Urinary bladder (tissue), 4 donors: Measurements from ENCODE around the gene ARL13B. TPM values are rescaled to one million over a fixed set of nuclear protein-coding genes. Genes with fewer than 3 reads are reported as not detected.
"Not testable (repeated sequence)": the region's sequence is repeated elsewhere in the genome, so short reads cannot be mapped to it uniquely, and the experiment has no call there.

Experiments used
- DNase-seq: peaks from one replicate; pipeline ENCODE4 v3.0.0-alpha.2; 2015; ENCODE audit errors: extremely low spot score
- H3K27ac ChIP-seq: one replicate; pipeline ENCODE4 v1.5.1; 2013; ENCODE audit warnings: low read depth, mild to moderate bottlenecking, moderate library complexity
- H3K36me3 ChIP-seq: one replicate; pipeline ENCODE4 v1.6.1; 2013; ENCODE audit warnings: mild to moderate bottlenecking, moderate library complexity; ENCODE audit not compliant: insufficient read depth
- H3K4me1 ChIP-seq: one replicate; pipeline ENCODE4 v1.6.1; 2013; ENCODE audit warnings: mild to moderate bottlenecking, moderate library complexity; ENCODE audit not compliant: insufficient read depth
- H3K4me3 ChIP-seq: one replicate; pipeline ENCODE4 v1.5.1; 2013; ENCODE audit warnings: low read depth, low read length
- WGBS: extraction: QIAGEN DNeasy Blood & Tissue Kit; methylation state at CpG from one replicate; pipeline ENCODE4 v1.1.7; 2013; 5-methylcytosine and 5-hydroxymethylcytosine counted together
- polyA plus RNA-seq: library from polyadenylated mRNA; stranded (reverse); fragments of 200-250 nt; gene quantifications from one replicate; pipeline ENCODE4 v1.2.3, GENCODE V29; 2013
- total RNA-seq: library from RNA; depleted of rRNA; stranded (reverse); fragments of >200 nt; gene quantifications from one replicate; pipeline ENCODE4 v1.2.3, GENCODE V29; 2014
- donor health status: healthy with polysubstance abuse.
- donor health status: healthy.

ARL13B gene
- 18.0 TPM for total RNA-seq
- 9.6 TPM for polyA plus RNA-seq

GRCh38 chr3:93979850-93980676 is at the start of gene ARL13B:
TSS of gene ARL13B (plus strand) at chr3:93980155. CDS start at chr3:93980424, 269 bp downstream.
- under 1% methylated on average over 66 of the region's 66 CpGs for WGBS
- Histone ChIP-seq H3K27ac (peak within 1 kb of the TSS; percentile 77), H3K36me3 (no peaks in the 10 kb centered on the region), H3K4me3 (peak within 1 kb of the TSS; percentile 70), H3K4me1 (no peaks in the 10 kb centered on the region)
- DNase-seq, result peak; percentile 98

- no peaks in the 10 kb centered on the region for H3K36me3 ChIP-seq
- 93% methylated on average over 5 of the region's 5 CpGs for WGBS
- H3K4me3 ChIP-seq, result no peak overlapping the region
- no peak overlapping the region for H3K27ac ChIP-seq
- H3K4me1 ChIP-seq, result no peaks in the 10 kb centered on the region
- DNase-seq, result no peak
Measured at GRCh38 chr3:93931597-93932229, 48.2 kb upstream of the ARL13B start.

GRCh38 chr3:93934366-93935046 is 45.4 kb upstream of the ARL13B start:
- DNase-seq, result no peak
- 74% methylated on average over 5 of the region's 5 CpGs for WGBS
- Histone ChIP-seq H3K27ac (no peak overlapping the region), H3K36me3 (no peaks in the 10 kb centered on the region), H3K4me1 (no peaks in the 10 kb centered on the region), H3K4me3 (no peak overlapping the region)

GRCh38 chr3:93936549-93936948 is 43.4 kb upstream of the ARL13B start:
- 94% methylated on average over 1 of the region's 1 CpG for WGBS
- Histone ChIP-seq H3K4me3 (no peak overlapping the region), H3K27ac (no peak overlapping the region), H3K36me3 (no peaks in the 10 kb centered on the region), H3K4me1 (no peaks in the 10 kb centered on the region)
- no peak for DNase-seq

GRCh38 chr3:93937485-93937884 is 42.5 kb upstream of the ARL13B start:
- H3K27ac ChIP-seq, DNase-seq, H3K4me3 ChIP-seq, H3K4me1 ChIP-seq, H3K36me3 ChIP-seq: not testable (repeated sequence)
- WGBS, result 91% methylated on average over 6 of the region's 6 CpGs

- H3K36me3 ChIP-seq, H3K27ac ChIP-seq, DNase-seq, H3K4me3 ChIP-seq, H3K4me1 ChIP-seq: not testable (repeated sequence)
- 89% methylated on average over 8 of the region's 8 CpGs for WGBS
Measured at GRCh38 chr3:93949958-93950357, 30.0 kb upstream of the ARL13B start.

GRCh38 chr3:93961026-93961425 is 18.9 kb upstream of the ARL13B start:
- Histone ChIP-seq H3K27ac (no peak overlapping the region), H3K36me3 (no peaks in the 10 kb centered on the region), H3K4me3 (no peak overlapping the region), H3K4me1 (no peaks in the 10 kb centered on the region)
- no peak for DNase-seq
- WGBS, result 76% methylated on average over 1 of the region's 1 CpG

- no peak overlapping the region for H3K27ac ChIP-seq
- no peak overlapping the region for H3K4me3 ChIP-seq
- H3K36me3 ChIP-seq, result no peaks in the 10 kb centered on the region
- no peaks in the 10 kb centered on the region for H3K4me1 ChIP-seq
- 84% methylated on average over 1 of the region's 1 CpG for WGBS
- DNase-seq, result no peak
Measured at GRCh38 chr3:93961489-93961888, 18.5 kb upstream of the ARL13B start.

GRCh38 chr3:93962798-93963197 is 17.2 kb upstream of the ARL13B start:
- Histone ChIP-seq H3K36me3 (no peaks in the 10 kb centered on the region), H3K27ac (no peak overlapping the region), H3K4me1 (no peaks in the 10 kb centered on the region), H3K4me3 (no peak overlapping the region)
- 88% methylated on average over 3 of the region's 3 CpGs for WGBS
- no peak for DNase-seq

GRCh38 chr3:93965106-93965505 is 14.8 kb upstream of the ARL13B start:
- 95% methylated on average over 19 of the region's 19 CpGs for WGBS
- not testable (repeated sequence) for H3K4me3 ChIP-seq, H3K27ac ChIP-seq, H3K4me1 ChIP-seq, H3K36me3 ChIP-seq, DNase-seq

- no peak for DNase-seq
- Histone ChIP-seq H3K4me3 (no peak overlapping the region), H3K4me1 (no peaks in the 10 kb centered on the region), H3K36me3 (no peaks in the 10 kb centered on the region), H3K27ac (no peak overlapping the region)
- WGBS, result 77% methylated on average over 3 of the region's 3 CpGs
Measured at GRCh38 chr3:93969443-93969842, 10.5 kb upstream of the ARL13B start.

GRCh38 chr3:93969997-93970396 is 10.0 kb upstream of the ARL13B start:
- no peak overlapping the region for H3K27ac ChIP-seq
- H3K4me3 ChIP-seq, result no peak overlapping the region
- no peaks in the 10 kb centered on the region for H3K4me1 ChIP-seq
- WGBS, result 93% methylated on average over 1 of the region's 1 CpG
- DNase-seq, result no peak
- no peaks in the 10 kb centered on the region for H3K36me3 ChIP-seq

GRCh38 chr3:93973131-93974126 is 6.5 kb upstream of the ARL13B start, which contains the start of gene PROS1:
TSS of gene PROS1 (minus strand) at chr3:93973896. CDS start at chr3:93973749, 147 bp downstream.
- no peaks in the 10 kb centered on the region for H3K4me1 ChIP-seq
- WGBS, result under 1% methylated on average over 53 of the region's 53 CpGs
- peak within 1 kb of the TSS; percentile 70 for H3K27ac ChIP-seq
- no peaks in the 10 kb centered on the region for H3K36me3 ChIP-seq
- peak; percentile 76 for DNase-seq
- peak within 1 kb of the TSS; percentile 36 for H3K4me3 ChIP-seq
